GM19328 (cell line): ENCODE measurements around the gene ADGRA1.
"Not testable (repeated sequence)": the region's sequence is repeated elsewhere in the genome, so short reads cannot be mapped to it uniquely, and the experiment has no call there.

Experiments used
- ATAC-seq: cut with Tn5 transposase; IDR thresholded peaks from one replicate; pipeline ENCODE4 v1.9.1; 2021; ENCODE audit warnings: mild to moderate bottlenecking, moderate library complexity; ENCODE audit not compliant: unreplicated experiment

The ADGRA1 gene

GRCh38 chr10:133141144-133141957, 53.6 kb downstream of the ADGRA1 start:
- no peak for ATAC-seq

DNA sequence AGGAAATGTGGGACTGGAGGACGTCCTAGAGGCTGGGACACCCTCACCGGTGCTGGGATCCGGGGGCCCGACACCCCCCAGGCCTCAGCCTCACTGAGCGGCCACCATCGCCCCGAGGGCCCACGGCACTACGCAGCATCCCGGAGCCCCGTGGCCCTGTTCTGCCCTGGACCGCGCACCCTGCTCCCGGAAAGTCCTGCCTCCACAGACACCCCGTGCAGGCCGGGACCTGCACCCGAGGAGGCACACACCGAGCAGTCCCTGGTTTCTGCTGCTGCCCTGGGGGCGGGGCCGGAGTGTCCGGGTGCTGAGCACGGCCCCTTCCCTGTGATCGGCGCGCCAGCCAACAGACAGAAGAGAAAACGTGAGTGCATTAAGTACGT, 54.2 kb downstream of the ADGRA1 start:
- no peak for ATAC-seq

DNA sequence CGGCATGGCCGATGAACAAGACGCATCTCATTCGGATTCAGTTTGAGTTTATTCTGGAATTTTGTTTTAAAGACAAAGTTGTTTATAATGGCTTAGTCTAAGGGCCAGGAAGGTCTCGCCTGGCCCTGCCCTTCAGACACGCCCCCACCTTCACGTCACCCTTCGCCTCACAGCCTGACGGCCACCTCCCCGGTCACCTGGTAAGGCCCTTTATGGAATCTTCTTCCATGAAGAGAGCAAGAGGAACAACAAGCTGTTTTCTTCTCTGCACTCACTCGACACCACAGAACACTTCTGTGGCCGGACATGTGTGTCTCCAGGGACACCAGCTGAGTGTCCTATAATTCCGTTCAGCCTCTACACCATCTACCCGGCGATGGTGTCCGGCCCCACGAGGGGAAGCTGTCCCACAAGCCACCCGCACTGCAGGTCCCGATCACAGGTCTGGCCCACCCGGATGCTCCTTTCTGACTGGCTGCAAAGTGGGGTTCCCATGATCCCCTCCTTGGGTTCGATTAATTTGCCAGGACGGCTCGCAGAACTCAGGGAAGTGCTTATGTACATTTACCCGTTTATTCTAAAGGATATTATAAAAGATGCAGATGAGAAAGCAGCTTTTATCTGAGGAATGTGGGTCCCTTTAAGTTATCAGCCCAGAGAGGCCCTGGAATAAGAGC, 54.9 kb downstream of the ADGRA1 start:
- no peak for ATAC-seq

GRCh38 chr10:133143200-133143533, 55.4 kb downstream of the ADGRA1 start:
- ATAC-seq: no peak

DNA sequence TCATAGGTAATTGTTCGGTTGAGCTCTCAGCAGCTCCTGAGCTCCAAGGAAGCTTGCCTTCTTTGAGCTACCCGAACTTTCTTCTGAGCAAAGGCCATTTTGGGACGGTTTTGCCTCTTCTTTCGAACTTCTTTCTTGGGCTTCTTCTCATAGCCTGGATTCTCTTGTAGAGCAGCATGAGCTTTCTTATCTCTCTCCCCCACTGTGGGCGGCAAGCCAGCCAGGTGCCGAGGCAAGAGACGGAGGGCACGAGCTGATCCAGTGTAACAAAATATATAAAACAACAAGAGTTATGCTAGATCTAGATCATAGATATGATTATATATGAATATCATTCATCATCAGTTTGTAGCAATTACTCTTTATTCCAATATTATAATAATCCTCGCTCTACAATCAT, 55.8 kb downstream of the ADGRA1 start:
- no peak for ATAC-seq

GRCh38 chr10:133144771-133145170, 57.0 kb downstream of the ADGRA1 start:
- ATAC-seq: no peak

- ATAC-seq: no peak
These were observed 62.5 kb downstream of the ADGRA1 start for GRCh38 chr10:133150226-133150625.

DNA sequence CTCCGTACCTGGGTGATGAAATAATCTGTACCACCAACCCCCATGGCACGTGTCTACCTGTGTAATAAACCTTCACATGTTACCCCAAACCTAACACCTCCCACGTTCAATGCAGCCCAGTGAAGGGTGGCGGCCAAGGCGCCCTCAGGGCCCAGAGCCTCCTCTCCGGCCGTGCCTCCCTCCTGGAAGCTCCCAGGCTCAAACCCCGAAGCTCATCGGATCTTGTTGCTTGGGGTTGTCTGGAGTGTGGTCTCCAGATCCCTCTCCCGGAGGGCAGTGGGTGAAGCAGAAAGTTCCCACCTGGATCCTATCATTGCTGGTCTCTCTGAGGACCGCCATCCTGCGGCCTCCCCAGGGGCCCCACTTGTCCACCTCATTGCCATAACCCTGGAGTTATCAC, 62.9 kb downstream of the ADGRA1 start:
- no peak for ATAC-seq

GRCh38 chr10:133151071-133151470, 63.3 kb downstream of the ADGRA1 start:
- ATAC-seq: not testable (repeated sequence)

DNA sequence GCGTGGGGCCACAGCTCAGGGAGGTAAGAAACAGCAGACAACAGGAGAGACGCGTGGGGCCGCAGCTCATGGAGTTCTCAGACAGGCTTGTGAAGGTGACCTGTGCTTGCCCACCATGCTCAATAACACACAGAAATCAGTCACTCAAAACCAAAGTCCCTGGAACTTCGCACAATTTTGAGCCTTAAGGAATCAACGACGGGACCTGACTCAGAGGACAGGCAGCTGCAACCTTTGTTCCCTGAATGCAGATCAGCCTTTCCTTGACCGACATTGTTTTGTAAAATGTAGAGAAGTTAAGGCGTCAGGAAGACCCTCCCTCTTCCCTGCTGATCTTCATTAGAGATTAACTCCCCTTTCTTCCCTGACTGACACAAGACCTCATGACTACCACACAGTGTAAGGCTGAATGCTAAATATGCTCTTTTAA, 63.8 kb downstream of the ADGRA1 start:
- ATAC-seq: no peak

DNA sequence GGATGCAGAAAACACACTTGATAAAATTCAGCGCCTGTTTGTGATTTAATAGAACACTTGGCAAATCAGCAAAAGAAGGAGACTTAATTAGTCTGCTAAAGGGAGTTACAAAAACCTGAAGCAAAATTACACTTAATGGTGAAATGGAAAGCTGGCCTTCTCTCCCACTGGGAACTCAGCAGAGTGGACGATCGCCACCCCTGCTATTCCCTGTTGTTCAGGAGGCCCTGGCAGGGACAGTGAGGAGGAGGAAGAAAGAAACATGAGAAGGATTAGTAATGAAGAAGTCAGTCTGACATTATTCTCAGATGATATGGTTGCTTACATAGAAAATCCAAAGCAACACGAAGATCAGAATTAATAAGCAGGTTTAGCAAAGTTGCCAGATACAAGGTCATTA, 66.7 kb downstream of the ADGRA1 start:
- ATAC-seq: no peak

DNA sequence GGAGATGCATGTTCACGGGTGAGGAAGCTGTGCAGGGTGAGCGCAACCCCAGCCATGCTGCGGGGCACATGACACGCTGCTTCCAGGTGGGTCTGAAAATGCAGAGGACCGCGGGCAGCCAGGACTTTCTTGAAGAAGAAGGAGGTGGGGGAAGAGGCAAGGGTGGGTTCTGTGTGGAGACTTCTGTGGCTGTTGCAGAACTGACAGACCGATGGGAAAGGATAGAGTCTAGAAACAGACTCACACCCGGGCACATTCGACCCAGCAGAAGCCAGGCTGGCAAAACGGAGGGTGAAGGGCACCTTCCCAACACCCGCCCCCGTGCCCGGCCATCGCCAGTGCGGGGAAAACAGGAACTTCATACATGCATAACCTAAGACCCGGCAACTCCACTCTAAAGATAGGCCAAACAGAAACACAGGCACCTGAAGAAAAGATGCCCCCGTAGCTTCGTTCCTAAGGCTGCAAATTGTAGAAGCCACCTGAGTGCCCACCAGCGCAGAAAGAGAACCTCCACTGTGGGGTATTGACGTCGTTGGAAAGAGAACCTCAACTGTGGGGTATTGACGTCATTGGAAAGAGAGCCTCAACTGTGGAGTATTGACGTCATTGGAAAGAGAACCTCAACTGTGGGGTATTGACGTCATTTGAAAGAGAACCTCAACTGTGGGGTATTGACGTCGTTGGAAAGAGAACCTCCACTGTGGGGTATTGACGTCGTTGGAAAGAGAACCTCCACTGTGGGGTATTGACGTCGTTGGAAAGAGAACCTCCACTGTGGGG, 67.5 kb downstream of the ADGRA1 start:
- no peak for ATAC-seq

GRCh38 chr10:133156674-133157579, 69.2 kb downstream of the ADGRA1 start:
- ATAC-seq: no peak

DNA sequence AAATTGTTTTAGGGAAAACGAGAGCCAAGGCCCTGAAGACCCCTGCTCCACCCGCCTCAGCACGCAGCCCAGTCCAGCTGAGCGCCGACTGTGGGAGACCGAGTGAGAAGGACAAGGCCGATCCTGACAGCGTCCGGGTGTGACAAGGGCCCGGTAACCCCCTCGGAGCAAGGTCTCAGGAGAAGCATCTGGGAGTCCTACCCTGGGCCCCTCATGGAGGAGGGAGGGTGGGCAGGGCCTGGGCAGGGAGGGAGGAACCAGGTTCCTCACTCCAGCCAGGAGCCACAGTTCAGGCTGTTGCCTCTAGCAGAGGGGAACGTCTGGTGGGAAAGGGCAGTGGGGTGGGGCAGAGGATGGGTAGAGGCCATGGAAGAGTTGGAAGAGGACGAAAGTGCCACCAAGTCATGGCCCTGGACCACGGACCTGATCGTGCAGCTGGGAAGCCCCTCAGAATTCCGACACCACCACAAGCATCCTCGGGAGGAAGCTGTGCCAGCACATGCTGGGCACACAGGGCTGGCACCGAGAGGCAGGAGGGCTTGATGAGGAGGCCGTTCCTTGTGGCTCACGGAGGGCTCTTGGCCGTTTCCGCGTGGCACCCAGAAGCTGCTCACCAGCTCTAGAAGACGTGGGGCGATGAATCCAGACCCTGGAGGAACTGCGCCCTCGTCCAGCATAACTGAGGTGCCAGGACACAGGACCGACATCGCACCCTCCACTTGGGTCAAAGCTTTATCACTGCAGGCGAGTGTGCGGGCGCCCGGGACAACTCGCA, 70.1 kb downstream of the ADGRA1 start:
- no peak for ATAC-seq

DNA sequence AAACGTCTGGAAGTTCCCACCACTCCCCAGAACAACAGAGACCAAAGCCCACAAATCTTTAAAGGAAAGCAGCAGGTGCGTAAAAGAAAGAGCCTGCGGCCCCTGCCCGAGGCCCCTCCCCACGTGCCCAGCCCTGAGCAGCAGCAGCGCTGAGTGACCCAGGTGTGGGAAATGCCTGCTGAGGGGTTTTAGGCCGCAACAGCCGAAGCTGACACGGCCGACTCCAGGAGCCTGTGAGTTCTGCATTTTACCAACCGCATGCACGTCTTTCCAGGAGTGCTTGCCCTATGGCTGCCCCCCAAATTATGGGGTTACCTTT, 70.7 kb downstream of the ADGRA1 start:
- ATAC-seq: no peak

GRCh38 chr10:133158756-133159610, 71.3 kb downstream of the ADGRA1 start:
- ATAC-seq: no peak

- ATAC-seq: no peak
These were observed 71.9 kb downstream of the ADGRA1 start for GRCh38 chr10:133159611-133159949.

GRCh38 chr10:133159950-133160825, 72.5 kb downstream of the ADGRA1 start, which contains the start of gene KNDC1:
Gene KNDC1 (plus strand): TSS chr10:133160219. CDS start chr10:133160468, 249 bp downstream.
- no peak for ATAC-seq
